K562 (cell line): ENCODE measurements around the gene SHROOM3. TPM values are rescaled to one million over a fixed set of nuclear protein-coding genes. Genes with fewer than 3 reads are reported as not detected.

Source experiments
- ATAC-seq: fragments of 200-7000 bp; cut with Tn5 transposase; 3 replicates; pipeline ENCODE4 v1.9.1; 2020; ENCODE audit warnings: moderate library complexity
- BruUV-seq: library from RNA; stranded (reverse); fragments of 400-500 nt; replicated peaks from 2 replicates; lab custom pipeline; 2021; lab: Mats Ljungman, UMichigan
- CTCF ChIA-PET: fragments of 300-600 bp; formaldehyde crosslinking; extraction: SDS; loops from one replicate; lab custom pipeline; 2021; ENCODE audit warnings: low intra/inter-chr PET ratio; lab: Yijun Ruan, JAX
- POLR2A ChIA-PET: fragments of 300-600, 350-650 bp; sonication (Branson Sonifier 250); formaldehyde crosslinking; extraction: SDS; loops from one replicate; lab custom pipeline; 2021; ENCODE audit warnings: antibody characterized with exemption, inconsistent platforms; lab: Yijun Ruan, JAX
- DNase-seq, 4 experiments: peaks; one replicate each; pipeline versions ENCODE4 v3.0.0 to v3.0.0-alpha.2; 2011 to 2018; ENCODE audit warnings: low spot score in 3 of 4, mixed read lengths in 3 of 4; ENCODE audit errors: extremely low read depth in 1 of 4
- FAIRE-seq: peaks from 2 replicates; lab custom pipeline; 2011; peaks lifted over from hg19 to GRCh38; lab: Jason Lieb, UNC
- H2AFZ ChIP-seq: 2 replicates; pipeline ENCODE4 v1.6.0; 2011; ENCODE audit warnings: low read depth, low read length, control low read depth, inconsistent platforms
- H3K27ac ChIP-seq: fragments of 200-600 bp; 3 replicates; pipeline ENCODE4 v1.8.0; 2011; ENCODE audit warnings: low read depth, mild to moderate bottlenecking, control low read depth, inconsistent platforms, low read length, moderate library complexity, mixed read lengths; ENCODE audit errors: extremely low read depth
- H3K27me3 ChIP-seq, 2 experiments: fragments of 300-600 bp in 1 of 2; 2 replicates in 1 of 2; 3 replicates in 1 of 2; pipeline versions ENCODE4 v1.6.0 to v1.8.0; 2011; ENCODE audit warnings: inconsistent platforms in 2 of 2, low read length in 2 of 2, mild to moderate bottlenecking in 1 of 2, mixed read lengths in 1 of 2, moderate library complexity in 1 of 2; ENCODE audit not compliant: control insufficient read depth in 2 of 2, insufficient read depth in 2 of 2
- H3K36me3 ChIP-seq: fragments of 300-600 bp; 3 replicates; pipeline ENCODE4 v1.8.0; 2011; ENCODE audit warnings: mild to moderate bottlenecking, low read length, inconsistent platforms; ENCODE audit not compliant: control insufficient read depth, insufficient read depth
- H3K4me1 ChIP-seq, 2 experiments: fragments of 200-600 bp in 1 of 2; replicated peaks in 1 of 2; 2 replicates in 1 of 2; 3 replicates in 1 of 2; pipeline versions ENCODE4 v1.5.1 to v1.8.0; 2011; ENCODE audit warnings: inconsistent platforms in 2 of 2, low read length in 2 of 2, mild to moderate bottlenecking in 1 of 2, mixed read lengths in 1 of 2, moderate library complexity in 1 of 2; ENCODE audit not compliant: control insufficient read depth in 2 of 2, insufficient read depth in 2 of 2
- H3K4me2 ChIP-seq: 2 replicates; pipeline ENCODE4 v1.6.1; 2011; ENCODE audit warnings: low read length, control low read depth, inconsistent platforms, mixed read lengths; ENCODE audit not compliant: insufficient read depth
- H3K4me3 ChIP-seq: fragments of 200-600 bp; sonication (generic), shearing (Covaris generic); 2 replicates; pipeline ENCODE4 v1.5.1; 2016; ENCODE audit warnings: control low read depth, inconsistent platforms
- H3K79me2 ChIP-seq: fragments of 200-600 bp; 3 replicates; pipeline ENCODE4 v1.8.0; 2011; ENCODE audit warnings: low read length, inconsistent platforms; ENCODE audit not compliant: control insufficient read depth, insufficient read depth
- H3K9ac ChIP-seq, 2 experiments: 2 replicates each; pipeline versions ENCODE4 v1.6.0 to v1.6.1; 2011; ENCODE audit warnings: low read depth in 2 of 2, low read length in 2 of 2, control low read depth in 1 of 2, inconsistent platforms in 1 of 2, mild to moderate bottlenecking in 1 of 2, mixed read lengths in 1 of 2; ENCODE audit not compliant: insufficient read depth in 1 of 2
- H3K9me1 ChIP-seq: one replicate; pipeline ENCODE4 v1.6.0; 2011; ENCODE audit warnings: inconsistent platforms, mild to moderate bottlenecking, low read length, moderate library complexity; ENCODE audit not compliant: control insufficient read depth, insufficient read depth
- H3K9me3 ChIP-seq: replicated peaks from 2 replicates; pipeline ENCODE4 v1.5.1; 2011; ENCODE audit warnings: low read depth, low read length, inconsistent platforms; ENCODE audit not compliant: control insufficient read depth, insufficient read depth
- H4K20me1 ChIP-seq: replicated peaks from 2 replicates; pipeline ENCODE4 v1.6.1; 2011; ENCODE audit warnings: low read length, inconsistent platforms, mixed read lengths; ENCODE audit not compliant: control insufficient read depth, insufficient read depth
- CLOCK ChIP-seq: fragments of 250-450 bp; sonication (Bioruptor Pico); IDR thresholded peaks from 2 replicates; pipeline ENCODE4 v1.4.0; 2020; ENCODE audit warnings: mild to moderate bottlenecking, moderate library complexity, borderline replicate concordance
- FOXJ2 ChIP-seq: fragments of 200-800 bp; sonication (Bioruptor generic); IDR thresholded peaks from 2 replicates; pipeline ENCODE4 v1.6.1; 2016; ENCODE audit warnings: missing genetic modification characterization, missing compliant biosample characterization
- HOXB6 ChIP-seq: fragments of 250-450 bp; sonication (Bioruptor Pico); IDR thresholded peaks from 2 replicates; pipeline ENCODE4 v1.5.1; 2022; ENCODE audit warnings: mild to moderate bottlenecking, borderline replicate concordance
- KLF13 ChIP-seq: fragments of 450-650 bp; IDR thresholded peaks from 2 replicates; pipeline ENCODE4 v1.6.1; 2016; ENCODE audit warnings: missing genetic modification characterization, low read depth, mild to moderate bottlenecking, missing compliant biosample characterization, moderate library complexity, borderline replicate concordance
- NCOA2 ChIP-seq, 2 experiments: fragments of 450-650 bp; IDR thresholded peaks; 2 replicates each; pipeline ENCODE4 v1.6.1; 2018; ENCODE audit warnings: mild to moderate bottlenecking in 2 of 2, moderate library complexity in 1 of 2; ENCODE audit not compliant: partially characterized antibody in 2 of 2
- PYGO2 ChIP-seq: fragments of 450-650 bp; IDR thresholded peaks from 2 replicates; pipeline ENCODE4 v1.6.1; 2016; ENCODE audit warnings: mild to moderate bottlenecking, missing genetic modification characterization, moderate library complexity, missing compliant biosample characterization
- RBBP5 ChIP-seq: fragments of 200-600 bp; sonication (generic); IDR thresholded peaks from 2 replicates; pipeline ENCODE4 v1.6.1; 2012; ENCODE audit warnings: borderline replicate concordance, mild to moderate bottlenecking, low read length, control low read depth, inconsistent platforms; ENCODE audit not compliant: insufficient read depth, poor library complexity, severe bottlenecking
- SRF ChIP-seq, 2 experiments: fragments of 250-450, 450-650 bp in 1 of 2; sonication (Bioruptor Pico) in 1 of 2; sonication (generic) in 1 of 2; formaldehyde crosslinking; IDR thresholded peaks; 2 replicates each; pipeline versions ENCODE4 v1.5.0 to v1.5.1; 2020 to 2022; ENCODE audit warnings: mild to moderate bottlenecking in 1 of 2, missing genetic modification reagents in 1 of 2
- THAP12 ChIP-seq: fragments of 250-450 bp; sonication (Bioruptor Pico); IDR thresholded peaks from 2 replicates; pipeline ENCODE4 v1.9.0; 2021; ENCODE audit warnings: mild to moderate bottlenecking, inconsistent platforms
- ZNF121 ChIP-seq: sonication (generic); formaldehyde crosslinking; conservative IDR thresholded peaks from 2 replicates; pipeline ENCODE4 v1.8.0; 2022; ENCODE audit warnings: missing genetic modification reagents
- ZNF3 ChIP-seq: fragments of 250-450 bp; sonication (Bioruptor Pico); IDR thresholded peaks from 2 replicates; pipeline ENCODE4 v1.5.0; 2021; ENCODE audit warnings: mild to moderate bottlenecking, moderate library complexity
- ZSCAN32 ChIP-seq: fragments of 450-650 bp; formaldehyde crosslinking; IDR thresholded peaks from 2 replicates; pipeline ENCODE4 v1.4.0; 2020; ENCODE audit warnings: mild to moderate bottlenecking, moderate library complexity
- WGBS: fragments of 100-300 bp; shearing (Covaris generic); methylation state at CpG from one replicate; pipeline ENCODE4 v1.1.6; 2016; ENCODE audit warnings: low coverage, mixed read lengths; ENCODE audit not compliant: insufficient coverage; ENCODE audit errors: missing lambda C conversion rate; 5-methylcytosine and 5-hydroxymethylcytosine counted together
- in situ Hi-C: fragments of 300-500 bp; cut with MboI; formaldehyde crosslinking; loops from 4 replicates; pipeline ENCODE4 v1.15.0; 2018; ENCODE audit warnings: inconsistent platforms, mixed read lengths
- intact Hi-C: fragments of 100-400 bp; cut with micrococcal nuclease; formaldehyde crosslinking; loops from 2 replicates; pipeline ENCODE4 v1.14.2; 2022
- polyA plus RNA-seq, 8 experiments: library from polyadenylated mRNA; depleted of rRNA in 4 of 8; stranded (reverse) in 5 of 8; unstranded in 3 of 8; fragments of >200 nt; fragmentation: Nextera tagmentation in 2 of 8; fragmentation: Illumina TruSeq in 1 of 8; extraction: Ambion mirVana in 2 of 8; extraction: Trizol in 1 of 8; gene quantifications; 2 replicates each; pipeline versions ENCODE4 v1.2.1 to v1.2.3, GENCODE V29; 2011 to 2014; ENCODE audit warnings: inconsistent platforms in 1 of 8, missing spikeins in 1 of 8
- total RNA-seq, 7 experiments: library from RNA; depleted of rRNA in 6 of 7; stranded (reverse); fragments of >200 nt in 6 of 7; fragmentation: Illumina TruSeq in 2 of 7; extraction: Trizol in 2 of 7; gene quantifications; 2 replicates each; pipeline versions ENCODE4 v1.2.1 to v1.2.3, GENCODE V29; 2011 to 2021; ENCODE audit warnings: low replicate concordance in 1 of 7
- TF ChIP-seq, protein P1 (sequence below): sonication (generic); formaldehyde crosslinking; IDR thresholded peaks from 2 replicates; pipeline ENCODE4 v1.8.1; 2022; ENCODE audit warnings: missing genetic modification reagents

Gene SHROOM3
- total and polyA plus RNA-seq, 9 of the 15 experiments (the other 6 are each of a cell fraction or from before 2014, with no cell fraction given), result 0.01 to 0.07 TPM; not detected in 7

DNA sequence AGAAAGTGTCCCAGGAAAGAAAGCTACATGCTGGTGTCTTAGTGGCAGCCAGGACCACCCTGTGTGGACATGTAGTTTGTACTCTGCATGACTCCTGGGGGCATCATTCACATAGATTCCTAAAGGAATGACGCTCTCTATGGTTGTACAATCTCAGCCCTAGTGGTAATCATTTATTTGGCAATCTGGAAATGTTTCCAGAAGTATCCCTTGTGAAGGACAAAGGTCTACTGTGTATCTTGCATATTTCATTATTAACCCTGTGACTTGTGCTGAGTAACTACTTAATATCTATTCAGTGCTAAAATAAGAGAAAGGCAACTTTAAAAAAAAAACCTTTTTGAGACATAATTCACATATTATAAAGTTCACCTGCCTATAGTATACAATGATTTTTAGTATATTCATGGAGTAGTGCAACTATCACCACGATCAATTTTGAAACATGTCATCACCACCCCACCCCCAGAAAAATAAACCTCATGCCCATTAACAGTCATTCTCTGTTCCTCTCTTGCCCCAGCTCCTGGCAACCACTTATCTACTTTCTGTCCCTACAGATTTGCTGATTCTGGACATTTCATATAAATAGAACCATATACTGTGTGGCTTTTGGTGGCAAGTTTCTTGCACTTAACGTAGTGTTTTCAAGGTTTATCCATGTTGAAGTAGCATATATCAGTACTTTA lies 51.7 kb downstream of the SHROOM3 start (continued):
- TF ChIP-seq, protein P1, sequence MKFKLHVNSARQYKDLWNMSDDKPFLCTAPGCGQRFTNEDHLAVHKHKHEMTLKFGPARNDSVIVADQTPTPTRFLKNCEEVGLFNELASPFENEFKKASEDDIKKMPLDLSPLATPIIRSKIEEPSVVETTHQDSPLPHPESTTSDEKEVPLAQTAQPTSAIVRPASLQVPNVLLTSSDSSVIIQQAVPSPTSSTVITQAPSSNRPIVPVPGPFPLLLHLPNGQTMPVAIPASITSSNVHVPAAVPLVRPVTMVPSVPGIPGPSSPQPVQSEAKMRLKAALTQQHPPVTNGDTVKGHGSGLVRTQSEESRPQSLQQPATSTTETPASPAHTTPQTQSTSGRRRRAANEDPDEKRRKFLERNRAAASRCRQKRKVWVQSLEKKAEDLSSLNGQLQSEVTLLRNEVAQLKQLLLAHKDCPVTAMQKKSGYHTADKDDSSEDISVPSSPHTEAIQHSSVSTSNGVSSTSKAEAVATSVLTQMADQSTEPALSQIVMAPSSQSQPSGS (CRISPR knock-in tag), result no peak

- Histone ChIP-seq H3K9me3 (no peaks in the 10 kb centered on the region), H2AFZ (no peak overlapping the region), H3K4me3 (no peak overlapping the region), H3K9ac (no peak overlapping the region), H4K20me1 (no peaks in the 10 kb centered on the region), H3K36me3 (no peaks in the 10 kb centered on the region), H3K27me3 (peaks cover 0 to 3% of the 10 kb centered on the region in 2 experiments; a peak in 2 of 5 replicates), H3K9me1 (no peaks in the 10 kb centered on the region), H3K4me2 (no peak overlapping the region), H3K4me1 (no peaks in the 10 kb centered on the region), H3K27ac (no peak overlapping the region), H3K79me2 (no peaks in the 10 kb centered on the region)
- BruUV-seq, result no TSS peak
- in situ Hi-C loops, result no loop called here
- no peak for ATAC-seq
- 0% methylated on average over 1 of the region's 1 CpG for WGBS
- no peak for DNase-seq
- ChIA-PET CTCF (no interaction called here), POLR2A (no interaction called here)
- no peak for FAIRE-seq
- intact Hi-C loops, result no loop called here
- TF ChIP-seq ZNF3, result no peak
- no peak for TF ChIP-seq ZNF121 (CRISPR knock-in tag)
- TF ChIP-seq CLOCK (CRISPR knock-in tag), result no peak
- TF ChIP-seq FOXJ2, result no peak
- no peak for TF ChIP-seq SRF (CRISPR knock-in tag; IDR thresholded peaks at IDR 0.05)
- TF ChIP-seq ZSCAN32 (CRISPR knock-in tag), result no peak
- TF ChIP-seq HOXB6 (CRISPR knock-in tag), result no peak
- TF ChIP-seq PYGO2 (tag), result no peak
- no peak for TF ChIP-seq KLF13 (tag)
- TF ChIP-seq RBBP5, result no peak
- no peak for TF ChIP-seq NCOA2 (IDR thresholded peaks at IDR 0.05; ENCODE audit: partially characterized antibody in 2 of 2)
- no peak for TF ChIP-seq THAP12 (CRISPR knock-in tag)
Measured at GRCh38 chr4:76487621-76488020, 52.6 kb downstream of the SHROOM3 start.
